H9 (cell line): ENCODE measurements around the gene KRT79. TPM values are rescaled to one million over a fixed set of nuclear protein-coding genes. Genes with fewer than 3 reads are reported as not detected.

ENCODE experiments used
- DNase-seq: peaks from one replicate; pipeline ENCODE4 v3.0.0-alpha.2; 2017
- H2AFZ ChIP-seq: one replicate; pipeline ENCODE4 v1.6.1; 2013; ENCODE audit warnings: mild to moderate bottlenecking, low read length, control low read depth, moderate library complexity
- H2AK5ac ChIP-seq: 2 replicates; pipeline ENCODE4 v1.6.1; 2013; ENCODE audit warnings: low read length, control low read depth, mixed read lengths; ENCODE audit not compliant: insufficient read length
- H2BK120ac ChIP-seq: one replicate; pipeline ENCODE4 v1.6.1; 2013; ENCODE audit warnings: low read depth, mild to moderate bottlenecking, low read length, control low read depth, inconsistent platforms; ENCODE audit not compliant: poor library complexity, severe bottlenecking
- H2BK12ac ChIP-seq: 2 replicates; pipeline ENCODE4 v1.6.1; 2013; ENCODE audit warnings: low read length, control low read depth, mixed read lengths, low read depth; ENCODE audit not compliant: insufficient read length
- H2BK15ac ChIP-seq: 2 replicates; pipeline ENCODE4 v1.6.1; 2013; ENCODE audit warnings: low read depth, low read length, control low read depth
- H2BK20ac ChIP-seq: one replicate; pipeline ENCODE4 v1.6.1; 2013; ENCODE audit warnings: low read depth, mild to moderate bottlenecking, low read length, control low read depth, inconsistent platforms; ENCODE audit not compliant: poor library complexity, severe bottlenecking
- H2BK5ac ChIP-seq: 2 replicates; pipeline ENCODE4 v1.6.1; 2013; ENCODE audit warnings: low read length, control low read depth, mixed read lengths; ENCODE audit not compliant: insufficient read length
- H3K14ac ChIP-seq: 2 replicates; pipeline ENCODE4 v1.6.1; 2013; ENCODE audit warnings: low read length, control low read depth; ENCODE audit not compliant: insufficient read depth
- H3K18ac ChIP-seq: 2 replicates; pipeline ENCODE4 v1.6.1; 2013; ENCODE audit warnings: low read depth, mild to moderate bottlenecking, mixed read lengths, low read length, control low read depth; ENCODE audit not compliant: insufficient read length
- H3K23ac ChIP-seq: 2 replicates; pipeline ENCODE4 v1.6.1; 2013; ENCODE audit warnings: low read length, control low read depth, mixed read lengths, low read depth; ENCODE audit not compliant: insufficient read length
- H3K23me2 ChIP-seq: 2 replicates; pipeline ENCODE4 v1.6.1; 2013; ENCODE audit warnings: low read depth, mild to moderate bottlenecking, mixed read lengths, low read length, control low read depth; ENCODE audit not compliant: insufficient read length, poor library complexity, severe bottlenecking
- H3K27ac ChIP-seq: 2 replicates; pipeline ENCODE4 v1.5.1; 2013; ENCODE audit warnings: low read length, control low read depth, mixed read lengths, low read depth; ENCODE audit not compliant: insufficient read length
- H3K27me3 ChIP-seq: 2 replicates; pipeline ENCODE4 v1.6.1; 2013; ENCODE audit warnings: low read length, control low read depth, inconsistent platforms; ENCODE audit not compliant: insufficient read depth
- H3K4ac ChIP-seq: 2 replicates; pipeline ENCODE4 v1.6.1; 2013; ENCODE audit warnings: low read depth, mild to moderate bottlenecking, control low read depth, inconsistent platforms, low read length, moderate library complexity
- H3K4me1 ChIP-seq: 2 replicates; pipeline ENCODE4 v1.6.1; 2013; ENCODE audit warnings: low read length, control low read depth, inconsistent platforms; ENCODE audit not compliant: insufficient read depth
- H3K4me2 ChIP-seq: 2 replicates; pipeline ENCODE4 v1.6.1; 2013; ENCODE audit warnings: low read length, control low read depth, mixed read lengths; ENCODE audit not compliant: insufficient read length, insufficient read depth
- H3K56ac ChIP-seq: 2 replicates; pipeline ENCODE4 v1.6.1; 2013; ENCODE audit warnings: low read depth, mild to moderate bottlenecking, mixed read lengths, low read length, control low read depth; ENCODE audit not compliant: insufficient read length
- H3K79me1 ChIP-seq: 2 replicates; pipeline ENCODE4 v1.6.1; 2013; ENCODE audit warnings: low read depth, mild to moderate bottlenecking, moderate library complexity, low read length, control low read depth, inconsistent platforms; ENCODE audit not compliant: insufficient read depth, poor library complexity, severe bottlenecking
- H3K79me2 ChIP-seq: 2 replicates; pipeline ENCODE4 v1.6.1; 2013; ENCODE audit warnings: low read length, control low read depth, inconsistent platforms; ENCODE audit not compliant: insufficient read depth
- H3K9ac ChIP-seq: 2 replicates; pipeline ENCODE4 v1.6.1; 2013; ENCODE audit warnings: low read length, control low read depth, mixed read lengths; ENCODE audit not compliant: insufficient read length; ENCODE audit errors: extremely low read depth
- H3K9me3 ChIP-seq: one replicate; pipeline ENCODE4 v1.6.1; 2013; ENCODE audit warnings: low read depth, low read length, inconsistent platforms; ENCODE audit not compliant: control insufficient read depth
- H3T11ph ChIP-seq: one replicate; pipeline ENCODE4 v1.6.1; 2013; ENCODE audit warnings: mild to moderate bottlenecking, low read length, control low read depth, inconsistent platforms
- H4K20me1 ChIP-seq: one replicate; pipeline ENCODE4 v1.6.1; 2013; ENCODE audit not compliant: control insufficient read depth, insufficient read length, insufficient read depth
- H4K5ac ChIP-seq: 2 replicates; pipeline ENCODE4 v1.6.1; 2013; ENCODE audit warnings: low read depth, mild to moderate bottlenecking, mixed read lengths, low read length, control low read depth; ENCODE audit not compliant: insufficient read length
- H4K8ac ChIP-seq: replicated peaks from 2 replicates; pipeline ENCODE4 v1.6.1; 2013; ENCODE audit warnings: low read length, control low read depth, mixed read lengths, low read depth; ENCODE audit not compliant: insufficient read length
- H4K91ac ChIP-seq: 2 replicates; pipeline ENCODE4 v1.6.1; 2013; ENCODE audit warnings: low read depth, mild to moderate bottlenecking, moderate library complexity, mixed read lengths, low read length, control low read depth; ENCODE audit not compliant: insufficient read length
- H3K27ac Mint-ChIP-seq, 3 experiments: 2 replicates in 2 of 3; 3 replicates in 1 of 3; pipeline ENCODE4 v1.8.0; 2020 to 2021; ENCODE audit warnings: mixed read lengths in 3 of 3, mild to moderate bottlenecking in 1 of 3, moderate library complexity in 1 of 3
- H3K27me3 Mint-ChIP-seq: 2 replicates; pipeline ENCODE4 v1.8.0; 2021; ENCODE audit warnings: low read depth, mild to moderate bottlenecking, moderate library complexity, mixed read lengths
- H3K36me3 Mint-ChIP-seq, 3 experiments: 2 replicates in 2 of 3; 3 replicates in 1 of 3; pipeline ENCODE4 v1.8.0; 2020 to 2021; ENCODE audit warnings: low read depth in 3 of 3, mixed read lengths in 3 of 3; ENCODE audit not compliant: insufficient read depth in 1 of 3
- H3K4me1 Mint-ChIP-seq, 2 experiments: 2 replicates each; pipeline ENCODE4 v1.8.0; 2020; ENCODE audit warnings: mixed read lengths in 2 of 2
- H3K4me3 Mint-ChIP-seq, 2 experiments: 2 replicates in 1 of 2; 3 replicates in 1 of 2; pipeline ENCODE4 v1.8.0; 2020 to 2021; ENCODE audit warnings: mild to moderate bottlenecking in 2 of 2, mixed read lengths in 2 of 2, moderate library complexity in 1 of 2
- H3K9me3 Mint-ChIP-seq, 2 experiments: 2 replicates in 1 of 2; 3 replicates in 1 of 2; pipeline ENCODE4 v1.8.0; 2020; ENCODE audit warnings: mild to moderate bottlenecking in 2 of 2, mixed read lengths in 2 of 2, moderate library complexity in 1 of 2
- WGBS: extraction: QIAGEN DNeasy Blood & Tissue Kit; methylation state at CpG from one replicate; pipeline ENCODE4 v1.1.7; 2013; ENCODE audit warnings: missing lambda C conversion rate, low lambda C conversion rate, mixed read lengths; ENCODE audit not compliant: insufficient read length; ENCODE audit errors: extremely low coverage; 5-methylcytosine and 5-hydroxymethylcytosine counted together
- total RNA-seq: library from RNA; stranded (reverse); gene quantifications from 2 replicates; pipeline ENCODE4 v1.2.1, GENCODE V29; 2021
- TF ChIP-seq, protein P1 (sequence below): fragments of 200-600 bp; sonication (generic); conservative IDR thresholded peaks from 3 replicates; pipeline ENCODE4 v1.8.0; 2021; ENCODE audit warnings: antibody characterized with exemption, mild to moderate bottlenecking

The KRT79 gene
- total RNA-seq, 1 experiment from 2014 or later = not detected

- TF ChIP-seq, protein P1, sequence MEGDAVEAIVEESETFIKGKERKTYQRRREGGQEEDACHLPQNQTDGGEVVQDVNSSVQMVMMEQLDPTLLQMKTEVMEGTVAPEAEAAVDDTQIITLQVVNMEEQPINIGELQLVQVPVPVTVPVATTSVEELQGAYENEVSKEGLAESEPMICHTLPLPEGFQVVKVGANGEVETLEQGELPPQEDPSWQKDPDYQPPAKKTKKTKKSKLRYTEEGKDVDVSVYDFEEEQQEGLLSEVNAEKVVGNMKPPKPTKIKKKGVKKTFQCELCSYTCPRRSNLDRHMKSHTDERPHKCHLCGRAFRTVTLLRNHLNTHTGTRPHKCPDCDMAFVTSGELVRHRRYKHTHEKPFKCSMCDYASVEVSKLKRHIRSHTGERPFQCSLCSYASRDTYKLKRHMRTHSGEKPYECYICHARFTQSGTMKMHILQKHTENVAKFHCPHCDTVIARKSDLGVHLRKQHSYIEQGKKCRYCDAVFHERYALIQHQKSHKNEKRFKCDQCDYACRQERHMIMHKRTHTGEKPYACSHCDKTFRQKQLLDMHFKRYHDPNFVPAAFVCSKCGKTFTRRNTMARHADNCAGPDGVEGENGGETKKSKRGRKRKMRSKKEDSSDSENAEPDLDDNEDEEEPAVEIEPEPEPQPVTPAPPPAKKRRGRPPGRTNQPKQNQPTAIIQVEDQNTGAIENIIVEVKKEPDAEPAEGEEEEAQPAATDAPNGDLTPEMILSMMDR = no peak
- no peaks in the 10 kb centered on the region for H3K36me3 Mint-ChIP-seq
- Histone ChIP-seq H3K4ac (no peak overlapping the region), H3K27ac (no peak overlapping the region), H3K4me2 (no peak overlapping the region), H3K18ac (no peak overlapping the region), H4K91ac (no peak overlapping the region), H3K14ac (no peak overlapping the region), H2BK5ac (no peak overlapping the region), H2BK12ac (no peak overlapping the region), H2AK5ac (no peak overlapping the region), H4K20me1 (no peaks in the 10 kb centered on the region), H2BK20ac (no peak overlapping the region), H4K5ac (no peak overlapping the region), H3K23ac (no peak overlapping the region), H3K27me3 (no peaks in the 10 kb centered on the region), H3K9ac (no peak overlapping the region), H2BK120ac (no peak overlapping the region), H3K9me3 (no peaks in the 10 kb centered on the region), H3T11ph (no peak overlapping the region), H2BK15ac (no peak overlapping the region), H3K79me1 (no peaks in the 10 kb centered on the region), H3K56ac (no peak overlapping the region), H4K8ac (no peak overlapping the region), H3K79me2 (no peaks in the 10 kb centered on the region), H3K23me2 (no peaks in the 10 kb centered on the region), H2AFZ (no peak overlapping the region), H3K4me1 (no peaks in the 10 kb centered on the region)
- H3K4me1 Mint-ChIP-seq = peaks cover 2 to 13% of the 10 kb centered on the region in 2 experiments
- peak; percentile 73 for DNase-seq
- peaks cover 22% of the 10 kb centered on the region for H3K27me3 Mint-ChIP-seq
- WGBS = no CpG with 5 or more reads among the region's 9 CpGs
- no peak overlapping the region for H3K27ac Mint-ChIP-seq
- H3K9me3 Mint-ChIP-seq = no peaks in the 10 kb centered on the region
- H3K4me3 Mint-ChIP-seq = no peak overlapping the region
These were observed 33.5 kb upstream of the KRT79 start for GRCh38 chr12:52867642-52868041.
